ENCODE measurements around the gene PPP2R2B.

DNA sequence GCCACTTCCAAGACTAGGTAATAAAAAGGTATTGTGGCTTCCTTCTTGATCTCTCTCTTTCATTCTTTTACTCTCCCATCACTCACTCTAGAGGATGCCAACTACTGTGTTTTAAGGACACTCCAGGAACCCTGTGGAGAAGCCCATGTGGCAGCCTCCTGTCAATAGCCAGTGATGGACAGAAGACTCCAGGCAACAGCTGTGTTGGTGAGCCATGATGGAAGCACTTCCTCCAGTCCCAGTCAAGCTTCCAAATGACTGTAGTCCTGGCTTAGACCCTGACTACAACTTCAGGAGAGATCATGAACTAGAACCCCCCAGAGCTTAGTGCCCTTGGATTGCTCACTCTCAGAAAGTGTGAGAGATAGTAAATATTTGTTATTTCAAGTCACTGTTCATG lies 123.9 kb downstream of the PPP2R2B start:
- no peak for TF ChIP-seq EZH2 (IDR thresholded peaks at IDR 0.05; ENCODE audit: low read length, missing control alignments)
- TF ChIP-seq, protein P1, sequence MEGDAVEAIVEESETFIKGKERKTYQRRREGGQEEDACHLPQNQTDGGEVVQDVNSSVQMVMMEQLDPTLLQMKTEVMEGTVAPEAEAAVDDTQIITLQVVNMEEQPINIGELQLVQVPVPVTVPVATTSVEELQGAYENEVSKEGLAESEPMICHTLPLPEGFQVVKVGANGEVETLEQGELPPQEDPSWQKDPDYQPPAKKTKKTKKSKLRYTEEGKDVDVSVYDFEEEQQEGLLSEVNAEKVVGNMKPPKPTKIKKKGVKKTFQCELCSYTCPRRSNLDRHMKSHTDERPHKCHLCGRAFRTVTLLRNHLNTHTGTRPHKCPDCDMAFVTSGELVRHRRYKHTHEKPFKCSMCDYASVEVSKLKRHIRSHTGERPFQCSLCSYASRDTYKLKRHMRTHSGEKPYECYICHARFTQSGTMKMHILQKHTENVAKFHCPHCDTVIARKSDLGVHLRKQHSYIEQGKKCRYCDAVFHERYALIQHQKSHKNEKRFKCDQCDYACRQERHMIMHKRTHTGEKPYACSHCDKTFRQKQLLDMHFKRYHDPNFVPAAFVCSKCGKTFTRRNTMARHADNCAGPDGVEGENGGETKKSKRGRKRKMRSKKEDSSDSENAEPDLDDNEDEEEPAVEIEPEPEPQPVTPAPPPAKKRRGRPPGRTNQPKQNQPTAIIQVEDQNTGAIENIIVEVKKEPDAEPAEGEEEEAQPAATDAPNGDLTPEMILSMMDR (conservative IDR thresholded peaks at IDR 0.05 in 1 of 2, IDR thresholded peaks at IDR 0.05 in 1 of 2; ENCODE audit: low read depth in 1 of 2, low read length in 2 of 2) = no peak

Data from fibroblast of lung (primary cell).